ENCODE results near the gene LINC01488. TPM values are rescaled to one million over a fixed set of nuclear protein-coding genes. Genes with fewer than 3 reads are reported as not detected.

LINC01488 gene
- total RNA-seq, 2 experiments from 2014 or later = not detected

DNA sequence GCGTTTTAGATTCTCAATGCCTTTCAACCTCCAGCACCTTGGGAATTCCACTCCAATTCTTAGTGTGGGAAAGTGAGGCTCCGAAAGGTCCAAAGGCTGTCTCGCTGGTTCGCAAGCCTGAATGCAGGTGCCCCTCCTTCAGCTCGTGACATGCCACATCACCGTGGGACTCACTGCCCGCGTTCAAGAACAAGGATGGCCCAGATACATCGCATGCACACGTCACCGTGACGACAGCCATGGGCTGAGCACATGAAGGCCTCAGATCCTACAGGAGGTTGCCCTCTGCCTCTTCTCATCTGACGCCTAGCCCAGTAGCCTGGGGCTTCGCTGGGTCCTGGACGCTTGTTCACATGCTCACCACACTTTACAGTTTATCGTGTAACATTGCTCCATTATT lies 4.4 kb upstream of the LINC01488 start:
- Mint-ChIP-seq H3K9me3 (peaks cover 6% of the 10 kb centered on the region), H3K36me3 (ENCODE audit: low read depth) (no peaks in the 10 kb centered on the region), H3K4me1 (ENCODE audit: low read depth) (no peaks in the 10 kb centered on the region), H3K4me3 (no peak overlapping the region), H3K27me3 (ENCODE audit: low read depth) (peaks cover 3% of the 10 kb centered on the region), H3K27ac (no peak overlapping the region)
- CTCF ChIA-PET = no interaction called here
- intact Hi-C loops (cut with micrococcal nuclease) = no loop called here
- DNase-seq = no peak

- intact Hi-C loops (cut with micrococcal nuclease) = no loop called here
- no peak overlapping the region for H3K4me3 Mint-ChIP-seq
- CTCF ChIA-PET = interaction anchor here (0.6 kb wide), 1 partner anchor 72 kb away, joined by 6 read pairs; no protein-coding TSS in a partner anchor
- no peaks in the 10 kb centered on the region for H3K9me3 Mint-ChIP-seq
- H3K27me3 Mint-ChIP-seq (ENCODE audit: low read depth) = no peaks in the 10 kb centered on the region
- no peaks in the 10 kb centered on the region for H3K4me1 Mint-ChIP-seq (ENCODE audit: low read depth)
- H3K36me3 Mint-ChIP-seq (ENCODE audit: low read depth) = no peaks in the 10 kb centered on the region
- DNase-seq = no peak
- H3K27ac Mint-ChIP-seq = no peak overlapping the region
Measured at GRCh38 chr11:69479591-69480271, 1.7 kb upstream of the LINC01488 start.

DNA sequence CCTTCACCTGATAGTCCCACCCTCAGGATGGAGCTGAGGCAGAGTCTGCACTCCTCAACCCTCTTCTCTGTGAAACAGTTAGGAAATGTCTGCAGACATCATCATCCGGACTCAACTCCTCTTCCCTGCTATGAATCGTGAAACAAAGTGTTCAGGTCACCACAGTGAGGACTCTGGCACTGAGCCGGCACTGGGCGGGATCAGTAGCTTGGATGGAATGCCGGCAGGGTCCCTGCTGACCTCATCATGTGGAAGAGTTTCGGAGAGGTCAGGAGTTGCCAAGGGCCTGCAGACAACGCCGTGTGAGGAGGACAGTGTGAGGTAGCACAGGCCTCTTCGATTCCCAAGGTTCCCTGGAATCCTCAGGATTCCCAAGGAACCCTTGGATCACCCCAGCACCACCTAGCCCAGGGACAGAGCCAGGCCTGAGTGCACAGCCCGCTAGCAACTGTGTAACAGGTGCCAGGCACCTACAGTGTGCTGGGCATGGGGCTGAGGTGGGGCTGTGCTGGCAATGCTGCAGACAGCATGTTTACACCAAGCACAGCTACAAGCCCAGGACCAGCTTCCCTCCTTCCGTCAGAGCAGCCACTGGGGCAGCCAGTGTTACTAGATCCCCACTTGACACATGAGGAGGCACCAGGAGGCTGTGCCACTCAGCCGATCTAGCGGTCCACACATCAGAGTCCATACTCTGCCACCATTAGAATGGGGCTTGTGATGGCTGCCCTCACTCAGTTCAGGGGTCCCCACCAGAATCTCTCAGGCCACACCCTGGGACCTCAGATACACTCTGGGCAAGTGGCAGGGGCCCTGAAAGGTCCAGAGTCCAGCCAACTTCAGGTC lies 693 bp upstream of the LINC01488 start:
- intact Hi-C loops (cut with micrococcal nuclease) = no loop called here
- Mint-ChIP-seq H3K36me3 (ENCODE audit: low read depth) (no peaks in the 10 kb centered on the region), H3K27ac (no peak overlapping the region), H3K27me3 (ENCODE audit: low read depth) (no peaks in the 10 kb centered on the region), H3K9me3 (no peaks in the 10 kb centered on the region), H3K4me1 (ENCODE audit: low read depth) (no peaks in the 10 kb centered on the region), H3K4me3 (no peak overlapping the region)
- CTCF ChIA-PET = no interaction called here
- no peak for DNase-seq

GRCh38 chr11:69482322-69482721 lies 859 bp downstream of the LINC01488 start:
- Mint-ChIP-seq H3K9me3 (no peaks in the 10 kb centered on the region), H3K4me1 (ENCODE audit: low read depth) (no peaks in the 10 kb centered on the region), H3K4me3 (no peak overlapping the region), H3K27me3 (ENCODE audit: low read depth) (no peaks in the 10 kb centered on the region), H3K36me3 (ENCODE audit: low read depth) (no peaks in the 10 kb centered on the region), H3K27ac (no peak overlapping the region)
- CTCF ChIA-PET = no interaction called here
- intact Hi-C loops (cut with micrococcal nuclease) = no loop called here
- DNase-seq = no peak

- CTCF ChIA-PET = no interaction called here
Measured at GRCh38 chr11:69483170-69483569, 1.7 kb downstream of the LINC01488 start.

DNA sequence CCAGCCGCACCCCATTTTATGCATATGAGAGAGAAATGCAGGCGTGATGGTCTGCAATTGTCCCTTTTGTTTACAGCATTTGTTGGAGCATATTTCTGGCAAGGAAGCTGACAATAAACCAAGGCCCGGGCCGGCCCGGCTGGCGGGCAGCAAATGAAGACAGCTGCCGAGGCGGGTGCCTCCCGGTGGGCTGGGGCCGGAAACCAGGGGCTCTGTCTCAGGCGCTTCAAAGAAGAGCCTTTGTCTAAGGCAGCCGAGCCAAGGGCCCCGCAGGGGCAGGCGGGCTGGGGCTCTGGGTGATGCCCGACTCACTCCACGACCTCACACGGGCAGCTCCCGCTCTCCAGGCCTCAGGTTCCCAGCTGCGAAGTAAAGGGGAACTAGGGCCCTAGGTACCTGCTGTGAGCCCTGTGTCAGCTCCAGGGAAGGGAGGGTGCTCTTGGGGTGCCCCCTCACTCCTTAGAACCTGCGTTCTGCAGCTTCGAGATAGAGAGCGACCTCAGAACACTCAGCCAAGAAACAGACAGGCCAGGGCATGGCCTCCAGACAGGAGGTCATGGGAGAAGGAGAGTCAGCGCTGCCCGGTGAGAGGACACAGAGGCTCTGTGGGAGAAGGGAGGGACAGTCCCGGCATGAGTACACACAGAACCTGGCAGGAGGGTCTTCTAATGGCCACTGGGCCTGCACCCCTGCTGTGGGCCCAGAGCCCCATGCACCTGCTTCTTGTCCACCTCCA lies 2.4 kb downstream of the LINC01488 start:
- Mint-ChIP-seq H3K4me3 (no peak overlapping the region), H3K27ac (no peak overlapping the region), H3K27me3 (ENCODE audit: low read depth) (no peaks in the 10 kb centered on the region), H3K4me1 (ENCODE audit: low read depth) (no peaks in the 10 kb centered on the region), H3K36me3 (ENCODE audit: low read depth) (no peaks in the 10 kb centered on the region), H3K9me3 (no peaks in the 10 kb centered on the region)
- CTCF ChIA-PET = no interaction called here
- DNase-seq = no peak
- intact Hi-C loops (cut with micrococcal nuclease) = no loop called here

More at GRCh38 chr11:69483170-69483569, 1.7 kb downstream of the LINC01488 start:
- Mint-ChIP-seq H3K27ac (no peak overlapping the region), H3K36me3 (ENCODE audit: low read depth) (no peaks in the 10 kb centered on the region), H3K27me3 (ENCODE audit: low read depth) (no peaks in the 10 kb centered on the region), H3K4me1 (ENCODE audit: low read depth) (no peaks in the 10 kb centered on the region), H3K9me3 (no peaks in the 10 kb centered on the region), H3K4me3 (no peak overlapping the region)
- intact Hi-C loops (cut with micrococcal nuclease) = no loop called here
- DNase-seq = no peak

DNA sequence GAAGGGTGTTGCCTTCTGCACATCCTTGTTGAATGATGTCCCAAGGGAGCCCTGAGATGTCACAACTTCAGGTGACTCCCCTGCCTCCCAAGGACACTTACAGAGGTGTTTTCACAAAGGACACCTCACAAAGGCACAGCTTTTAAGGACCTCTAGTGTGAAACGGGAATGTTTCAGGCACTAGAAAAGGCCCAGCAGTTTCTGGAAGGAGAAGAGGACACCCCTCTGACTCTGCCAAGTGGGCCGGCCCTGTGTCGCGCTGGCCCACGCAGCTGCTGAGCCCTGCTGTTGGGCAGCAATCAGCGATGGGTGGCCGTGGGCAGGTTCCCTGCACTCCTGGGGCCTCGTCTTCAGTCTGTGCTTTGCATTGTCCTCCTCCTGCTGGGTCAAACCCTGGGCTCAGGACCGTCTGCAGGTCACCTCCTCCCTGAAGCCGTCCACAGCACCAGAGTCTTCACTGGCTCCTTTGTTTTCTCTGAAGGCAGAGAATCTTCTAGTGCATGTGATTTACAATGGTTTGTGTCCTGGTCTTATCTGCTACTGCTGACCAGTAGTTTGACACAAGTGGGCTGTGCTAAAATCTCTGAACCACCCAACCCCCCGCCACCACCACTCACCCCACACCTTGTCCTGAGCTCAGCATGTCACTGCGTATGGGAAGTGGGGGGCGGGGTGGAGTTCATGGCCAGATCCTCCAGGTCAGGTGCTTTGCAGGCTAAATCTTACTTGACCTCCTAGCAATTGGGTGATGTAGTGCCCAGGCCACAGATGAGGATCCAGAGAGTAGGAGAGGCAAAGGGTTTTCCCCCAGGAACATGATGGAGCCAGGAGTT lies 3.2 kb downstream of the LINC01488 start:
- Mint-ChIP-seq H3K27ac (no peak overlapping the region), H3K36me3 (ENCODE audit: low read depth) (no peaks in the 10 kb centered on the region), H3K4me3 (no peak overlapping the region), H3K9me3 (no peaks in the 10 kb centered on the region), H3K4me1 (ENCODE audit: low read depth) (no peaks in the 10 kb centered on the region), H3K27me3 (ENCODE audit: low read depth) (no peaks in the 10 kb centered on the region)
- CTCF ChIA-PET = no interaction called here
- intact Hi-C loops (cut with micrococcal nuclease) = no loop called here
- DNase-seq = no peak

DNA sequence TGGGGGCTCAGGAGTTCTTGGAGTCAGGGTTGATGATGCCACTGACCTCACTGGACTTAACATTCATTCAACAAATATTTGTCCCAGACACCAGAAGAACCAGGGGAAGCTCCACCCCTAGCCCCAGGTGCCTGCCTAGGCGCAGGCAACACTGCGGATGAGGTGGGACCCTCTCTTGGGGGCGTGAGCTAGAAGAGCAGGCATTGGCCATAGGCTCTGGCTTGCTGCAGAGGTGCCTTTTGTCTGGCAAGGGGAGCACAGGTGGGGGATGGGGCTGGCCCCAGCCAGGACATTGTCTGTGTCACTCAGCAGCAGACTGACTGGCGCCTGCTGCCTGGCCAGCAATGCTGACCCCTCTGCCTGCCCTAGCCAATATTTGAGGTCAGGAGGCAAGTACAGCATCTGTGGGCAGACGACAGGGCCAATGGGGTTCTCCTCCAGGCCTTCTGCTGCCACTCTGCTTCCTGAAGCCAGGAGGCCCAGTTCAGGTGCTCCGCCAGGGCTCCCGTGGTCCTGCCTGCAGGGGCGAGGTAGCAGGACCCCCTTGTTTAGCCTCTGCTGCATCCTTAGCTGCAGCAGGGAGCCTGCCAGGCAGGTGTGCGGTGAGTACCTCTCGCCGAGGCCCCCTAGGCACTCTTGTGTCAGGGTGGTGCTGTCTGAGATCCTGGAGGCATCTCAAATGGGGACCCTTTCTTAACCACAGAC lies 4.0 kb downstream of the LINC01488 start:
- intact Hi-C loops (cut with micrococcal nuclease) = no loop called here
- H3K27ac Mint-ChIP-seq = no peak overlapping the region
- CTCF ChIA-PET = no interaction called here

GRCh38 chr11:69486056-69486772 lies 4.8 kb downstream of the LINC01488 start:
- Mint-ChIP-seq H3K9me3 (no peaks in the 10 kb centered on the region), H3K4me3 (no peak overlapping the region), H3K4me1 (ENCODE audit: low read depth) (no peaks in the 10 kb centered on the region), H3K27ac (no peak overlapping the region), H3K36me3 (ENCODE audit: low read depth) (no peaks in the 10 kb centered on the region), H3K27me3 (ENCODE audit: low read depth) (no peaks in the 10 kb centered on the region)
- intact Hi-C loops (cut with micrococcal nuclease) = no loop called here
- CTCF ChIA-PET = no interaction called here
- no peak for DNase-seq

More for the DNA sequence above, 4.0 kb downstream of the LINC01488 start:
- no peak for DNase-seq
- H3K27me3 Mint-ChIP-seq (ENCODE audit: low read depth) = no peaks in the 10 kb centered on the region
- no peaks in the 10 kb centered on the region for H3K4me1 Mint-ChIP-seq (ENCODE audit: low read depth)
- no peak overlapping the region for H3K4me3 Mint-ChIP-seq
- no peaks in the 10 kb centered on the region for H3K36me3 Mint-ChIP-seq (ENCODE audit: low read depth)
- H3K9me3 Mint-ChIP-seq = no peaks in the 10 kb centered on the region

- H3K36me3 Mint-ChIP-seq (ENCODE audit: low read depth) = no peaks in the 10 kb centered on the region
- CTCF ChIA-PET = no interaction called here
- H3K9me3 Mint-ChIP-seq = no peaks in the 10 kb centered on the region
- intact Hi-C loops (cut with micrococcal nuclease) = no loop called here
- H3K4me1 Mint-ChIP-seq (ENCODE audit: low read depth) = no peaks in the 10 kb centered on the region
- H3K27ac Mint-ChIP-seq = no peak overlapping the region
- no peaks in the 10 kb centered on the region for H3K27me3 Mint-ChIP-seq (ENCODE audit: low read depth)
- H3K4me3 Mint-ChIP-seq = no peak overlapping the region
- no peak for DNase-seq
Measured at GRCh38 chr11:69486773-69487291, 5.4 kb downstream of the LINC01488 start.

GRCh38 chr11:69487391-69487790 lies 5.9 kb downstream of the LINC01488 start:
- no peak overlapping the region for H3K27ac Mint-ChIP-seq
- no peaks in the 10 kb centered on the region for H3K4me1 Mint-ChIP-seq (ENCODE audit: low read depth)
- no peaks in the 10 kb centered on the region for H3K9me3 Mint-ChIP-seq
- CTCF ChIA-PET = no interaction called here
- intact Hi-C loops (cut with micrococcal nuclease) = no loop called here
- H3K36me3 Mint-ChIP-seq (ENCODE audit: low read depth) = no peaks in the 10 kb centered on the region
- H3K4me3 Mint-ChIP-seq = no peak overlapping the region
- no peaks in the 10 kb centered on the region for H3K27me3 Mint-ChIP-seq (ENCODE audit: low read depth)
- DNase-seq = no peak

All from activated naive CD4-positive, alpha-beta T cell treated with anti-CD3 and anti-CD28 coated beads for 36 hours (primary cell).